ENCODE results near the gene RECK.

- TF ChIP-seq POLR2AphosphoS5 (IDR thresholded peaks at IDR 0.05; ENCODE audit: low read depth, low read length) (no peak), SIN3A (IDR thresholded peaks at IDR 0.05; ENCODE audit: borderline replicate concordance, insufficient read depth, low read length) (no peak), REST (IDR thresholded peaks at IDR 0.05; ENCODE audit: insufficient read depth in 1 of 2, low read depth in 2 of 2, low read length in 2 of 2) (no peak), FOXP2 (optimal IDR thresholded peaks at IDR 0.05; ENCODE audit: borderline replicate concordance, extremely low read depth, extremely low read length, insufficient read depth) (no peak), TAF1 (IDR thresholded peaks at IDR 0.05; ENCODE audit: borderline replicate concordance, insufficient read depth, low read length) (no peak)
Measured at GRCh38 chr9:36074870-36075532, 38.3 kb downstream of the RECK start.

All from PFSK-1 (cell line).